Astrocyte (in vitro differentiated cells and primary cell): ENCODE results near the gene RABEP2. TPM values are rescaled to one million over a fixed set of nuclear protein-coding genes. Genes with fewer than 3 reads are reported as not detected.

Experiments used
- total RNA-seq: library from RNA; stranded (reverse); gene quantifications from 2 replicates; pipeline ENCODE4 v1.2.1, GENCODE V29; 2021

Gene RABEP2
- total RNA-seq, 1 donor from 2014 or later, result 19.4 TPM

Other genes starting within 250 kb of the RABEP2 start
- 880 and 953 TPM in 2 replicates for gene EIF3C, start 213.8 kb downstream of the RABEP2 start, total RNA-seq
- 0.86 and 2.3 TPM in 2 replicates for gene NPIPB9, start 173.5 kb downstream of the RABEP2 start, total RNA-seq
- gene ATXN2L, start 102.2 kb downstream of the RABEP2 start, total RNA-seq, result 169 and 191 TPM in 2 replicates
- gene TUFM, start 78.9 kb downstream of the RABEP2 start, total RNA-seq, result 136 and 147 TPM in 2 replicates
- gene SH2B1, start 61.4 kb downstream of the RABEP2 start, total RNA-seq, result 27.6 and 34.2 TPM in 2 replicates
- gene ATP2A1, start 46.8 kb downstream of the RABEP2 start, total RNA-seq, result 1.0 and 2.0 TPM in 2 replicates
- not detected in 2 replicates for gene CD19, start 6.7 kb upstream of the RABEP2 start, total RNA-seq
- 25.0 and 32.6 TPM in 2 replicates for gene NFATC2IP, start 25.7 kb upstream of the RABEP2 start, total RNA-seq
- gene SPNS1, start 49.5 kb upstream of the RABEP2 start, total RNA-seq, result 57.8 and 65.8 TPM in 2 replicates
- 2.6 and 3.3 TPM in 2 replicates for gene LAT, start 59.8 kb upstream of the RABEP2 start, total RNA-seq